Measurements from ENCODE around the gene KCNH8. TPM values are rescaled to one million over a fixed set of nuclear protein-coding genes. Genes with fewer than 3 reads are reported as not detected.

Gene KCNH8
- total RNA-seq, 1 experiment from 2014 or later: 3.7 TPM

DNA sequence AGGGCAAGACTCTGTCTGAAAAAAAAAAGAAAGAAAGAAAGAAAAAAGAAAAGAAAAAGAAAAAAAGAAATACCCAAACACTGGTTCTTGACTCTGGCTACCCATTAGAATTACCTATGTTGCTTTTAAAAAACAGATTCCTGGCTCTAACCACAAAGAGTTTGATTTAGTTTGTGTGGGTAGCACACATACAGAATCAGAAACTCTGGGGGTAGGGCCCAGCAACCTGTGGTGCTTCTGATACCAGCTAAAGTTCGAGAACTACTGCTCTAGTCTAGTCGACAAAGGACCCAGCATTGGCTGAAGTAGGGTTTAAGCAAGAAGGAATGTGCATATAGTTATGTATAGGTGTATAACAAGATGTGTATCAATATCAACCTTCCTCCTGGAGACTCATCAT lies 393.0 kb downstream of the KCNH8 start:
- no peaks in the 10 kb centered on the region for H3K4me1 ChIP-seq (ENCODE audit: insufficient read depth, low read length)
- no peak overlapping the region for H2AK5ac ChIP-seq (ENCODE audit: insufficient read length, low read length)
- Mint-ChIP-seq H3K4me1 (peaks cover 2 to 3% of the 10 kb centered on the region in 2 experiments; a peak in 1 of 4 replicates), H3K27ac (no peak overlapping the region; a peak in 1 of 7 replicates), H3K4me3 (no peak overlapping the region), H3K36me3 (ENCODE audit: insufficient read depth in 1 of 3, low read depth in 3 of 3) (no peaks in the 10 kb centered on the region), H3K27me3 (ENCODE audit: low read depth) (no peaks in the 10 kb centered on the region), H3K9me3 (no peaks in the 10 kb centered on the region)
- no peak overlapping the region for H3K4ac ChIP-seq (ENCODE audit: low read depth, low read length)
- no peaks in the 10 kb centered on the region for H3K27me3 ChIP-seq (ENCODE audit: insufficient read depth, low read length)
- no peaks in the 10 kb centered on the region for H3K79me1 ChIP-seq (ENCODE audit: insufficient read depth, low read depth, low read length, poor library complexity, severe bottlenecking)
- H3K56ac ChIP-seq (ENCODE audit: insufficient read length, low read depth, low read length): no peak overlapping the region
- no peaks in the 10 kb centered on the region for H3K23me2 ChIP-seq (ENCODE audit: insufficient read length, low read depth, low read length, poor library complexity, severe bottlenecking)
- H2BK5ac ChIP-seq (ENCODE audit: insufficient read length, low read length): no peak overlapping the region
- H3K27ac ChIP-seq (ENCODE audit: insufficient read length, low read depth, low read length): no peak overlapping the region
- H4K5ac ChIP-seq (ENCODE audit: insufficient read length, low read depth, low read length): no peak overlapping the region
- H3T11ph ChIP-seq (ENCODE audit: low read length): no peak overlapping the region
- H3K79me2 ChIP-seq (ENCODE audit: insufficient read depth, low read length): no peaks in the 10 kb centered on the region
- no peak overlapping the region for H4K91ac ChIP-seq (ENCODE audit: insufficient read length, low read depth, low read length)
- H3K9me3 ChIP-seq (ENCODE audit: control insufficient read depth, low read depth, low read length): no peaks in the 10 kb centered on the region
- H3K14ac ChIP-seq (ENCODE audit: insufficient read depth, low read length): no peak overlapping the region
- H2BK20ac ChIP-seq (ENCODE audit: low read depth, low read length, poor library complexity, severe bottlenecking): no peak overlapping the region
- no CpG with 5 or more reads among the region's 2 CpGs for WGBS (ENCODE audit: extremely low coverage, insufficient read length, low lambda C conversion rate)
- TF ChIP-seq, protein P1, sequence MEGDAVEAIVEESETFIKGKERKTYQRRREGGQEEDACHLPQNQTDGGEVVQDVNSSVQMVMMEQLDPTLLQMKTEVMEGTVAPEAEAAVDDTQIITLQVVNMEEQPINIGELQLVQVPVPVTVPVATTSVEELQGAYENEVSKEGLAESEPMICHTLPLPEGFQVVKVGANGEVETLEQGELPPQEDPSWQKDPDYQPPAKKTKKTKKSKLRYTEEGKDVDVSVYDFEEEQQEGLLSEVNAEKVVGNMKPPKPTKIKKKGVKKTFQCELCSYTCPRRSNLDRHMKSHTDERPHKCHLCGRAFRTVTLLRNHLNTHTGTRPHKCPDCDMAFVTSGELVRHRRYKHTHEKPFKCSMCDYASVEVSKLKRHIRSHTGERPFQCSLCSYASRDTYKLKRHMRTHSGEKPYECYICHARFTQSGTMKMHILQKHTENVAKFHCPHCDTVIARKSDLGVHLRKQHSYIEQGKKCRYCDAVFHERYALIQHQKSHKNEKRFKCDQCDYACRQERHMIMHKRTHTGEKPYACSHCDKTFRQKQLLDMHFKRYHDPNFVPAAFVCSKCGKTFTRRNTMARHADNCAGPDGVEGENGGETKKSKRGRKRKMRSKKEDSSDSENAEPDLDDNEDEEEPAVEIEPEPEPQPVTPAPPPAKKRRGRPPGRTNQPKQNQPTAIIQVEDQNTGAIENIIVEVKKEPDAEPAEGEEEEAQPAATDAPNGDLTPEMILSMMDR (conservative IDR thresholded peaks at IDR 0.05): no peak
- no peak overlapping the region for H3K4me2 ChIP-seq (ENCODE audit: insufficient read depth, insufficient read length, low read length)
- H2BK15ac ChIP-seq (ENCODE audit: low read depth, low read length): no peak overlapping the region
- H2BK12ac ChIP-seq (ENCODE audit: insufficient read length, low read depth, low read length): no peak overlapping the region
- no peak overlapping the region for H3K9ac ChIP-seq (ENCODE audit: extremely low read depth, insufficient read length, low read length)
- H3K18ac ChIP-seq (ENCODE audit: insufficient read length, low read depth, low read length): no peak overlapping the region
- H4K20me1 ChIP-seq (ENCODE audit: control insufficient read depth, insufficient read depth, insufficient read length): no peaks in the 10 kb centered on the region
- DNase-seq: no peak
- no peak overlapping the region for H3K23ac ChIP-seq (ENCODE audit: insufficient read length, low read depth, low read length)
- H2BK120ac ChIP-seq (ENCODE audit: low read depth, low read length, poor library complexity, severe bottlenecking): no peak overlapping the region
- no peak overlapping the region for H2AFZ ChIP-seq (ENCODE audit: low read length)
- H4K8ac ChIP-seq (replicated peaks; ENCODE audit: insufficient read length, low read depth, low read length): no peak overlapping the region
